ENCODE data around the gene SCYGR8. TPM values are rescaled to one million over a fixed set of nuclear protein-coding genes. Genes with fewer than 3 reads are reported as not detected.
A peak's percentile ranks its signal among the peaks of the same experiment; 100 is the strongest.

Gene SCYGR8
- total and polyA plus RNA-seq, 2 of the 8 experiments (the other 6 are each of a cell fraction or from before 2014, with no cell fraction given), result not detected

GRCh38 chr2:227765788-227766372, 20.2 kb downstream of the SCYGR8 start:
- Histone ChIP-seq H3K23ac (ENCODE audit: insufficient read length) (no peak overlapping the region), H3K4ac (replicated peaks; ENCODE audit: insufficient read length, low read depth, low read length) (no peak overlapping the region), H3K79me1 (ENCODE audit: low read depth, low read length) (no peaks in the 10 kb centered on the region), H3K23me2 (ENCODE audit: low read depth, low read length) (no peaks in the 10 kb centered on the region), H3K56ac (replicated peaks; ENCODE audit: insufficient read length, low read depth, low read length) (no peak overlapping the region), H2BK120ac (replicated peaks; ENCODE audit: low read depth, low read length) (no peak overlapping the region), H3K27ac (ENCODE audit: low read depth, low read length) (no peak overlapping the region), H3K14ac (ENCODE audit: insufficient read length) (no peak overlapping the region), H3K4me2 (ENCODE audit: insufficient read depth in 1 of 2, low read depth in 2 of 2, low read length in 2 of 2) (no peak overlapping the region), H3K27me3 (replicated peaks in 1 of 4; ENCODE audit: control insufficient read depth in 3 of 4, extremely low read depth in 1 of 4, insufficient read depth in 3 of 4, low read length in 3 of 4) (no peaks in the 10 kb centered on the region), H3K9me3 (ENCODE audit: insufficient read depth in 2 of 2, low read depth in 1 of 2, low read length in 1 of 2) (no peaks in the 10 kb centered on the region), H2AK5ac (ENCODE audit: low read depth, low read length) (no peak overlapping the region), H2BK5ac (ENCODE audit: low read depth, low read length) (no peak overlapping the region), H4K5ac (ENCODE audit: insufficient read length, low read depth, low read length) (no peak overlapping the region), H2BK15ac (ENCODE audit: low read length) (no peak overlapping the region), H4K91ac (replicated peaks; ENCODE audit: insufficient read length, low read length) (no peak overlapping the region), H2BK12ac (ENCODE audit: low read depth, low read length) (no peak overlapping the region), H3K4me3 (ENCODE audit: extremely low read depth in 1 of 4, insufficient read depth in 2 of 4, low read depth in 3 of 4, low read length in 4 of 4) (no peak overlapping the region), H4K8ac (ENCODE audit: extremely low read depth, insufficient read depth, low read length) (no peak overlapping the region), H3K4me1 (replicated peaks in 1 of 4; ENCODE audit: control insufficient read depth in 3 of 4, insufficient read depth in 4 of 4, low read length in 3 of 4) (no peaks in the 10 kb centered on the region), H2AFZ (ENCODE audit: low read length) (peak overlapping the region; percentile 28; the same call in 1 of the 2 replicates), H3K79me2 (ENCODE audit: control insufficient read depth in 1 of 2, insufficient read depth in 2 of 2, low read length in 2 of 2) (no peaks in the 10 kb centered on the region), H3K18ac (ENCODE audit: extremely low read depth, low read length) (no peak overlapping the region), H2BK20ac (ENCODE audit: low read length) (no peak overlapping the region), H3K36me3 (ENCODE audit: control insufficient read depth in 2 of 4, insufficient read depth in 4 of 4, low read length in 3 of 4) (no peaks in the 10 kb centered on the region), H4K20me1 (replicated peaks in 1 of 2; ENCODE audit: control insufficient read depth in 1 of 2, insufficient read depth in 2 of 2, low read length in 2 of 2) (no peaks in the 10 kb centered on the region), H3K9ac (replicated peaks in 1 of 4; ENCODE audit: extremely low read depth in 1 of 4, low read depth in 3 of 4, low read length in 3 of 4) (no peak overlapping the region)
- no peak for FAIRE-seq
- ChIA-PET POLR2A (ENCODE audit: partially characterized antibody) (interaction anchor here (1.2 to 1.4 kb wide), 2 partner anchors 25 to 107 kb away, joined by 4 read pairs; no protein-coding TSS in a partner anchor), CTCF (ENCODE audit: partially characterized antibody) (interaction anchor here (0.6 to 5.4 kb wide), 69 partner anchors 8 to 641 kb away, joined by 3 to 92 read pairs (median 5); partner anchors contain the start of genes DAW1, SCYGR2, SCYGR5 and SCYGR8)
- DNase-seq (ENCODE audit: low read depth in 1 of 2, low spot score in 2 of 2), result no peak
- WGBS, 2 experiments (ENCODE audit: extremely low coverage in 1 of 2, insufficient coverage in 1 of 2, insufficient read length in 1 of 2, insufficient replicate concordance in 2 of 2, low coverage in 1 of 2, low lambda C conversion rate in 2 of 2, missing lambda C conversion rate in 1 of 2), result 54% methylated on average over 4 of the region's 4 CpGs; no CpG with 5 or more reads in 1 of the 2 experiments
- TF ChIP-seq HDAC6 (IDR thresholded peaks at IDR 0.05; ENCODE audit: low read depth, low read length) (no peak), CREB1 (IDR thresholded peaks at IDR 0.05) (no peak), RFX5 (IDR thresholded peaks at IDR 0.05; ENCODE audit: borderline replicate concordance, low read depth, low read length) (no peak), NRF1 (IDR thresholded peaks at IDR 0.05; ENCODE audit: low read depth, low read length) (no peak)
